Keratinocyte (primary cell): ENCODE data around the gene ADCY5. TPM values are rescaled to one million over a fixed set of nuclear protein-coding genes. Genes with fewer than 3 reads are reported as not detected.

Experiments
- DNase-seq: peaks from one replicate; pipeline ENCODE4 v3.0.0-alpha.2; 2011; ENCODE audit warnings: low read depth, missing footprints, low spot score
- FAIRE-seq: peaks from 2 replicates; lab custom pipeline; 2011; peaks lifted over from hg19 to GRCh38; lab: Jason Lieb, UNC
- H2AFZ ChIP-seq: 2 replicates; pipeline ENCODE4 v1.6.0; 2012; ENCODE audit warnings: low read length, control low read depth, inconsistent platforms; ENCODE audit not compliant: control insufficient read depth
- H3K27ac ChIP-seq: 2 replicates; pipeline ENCODE4 v1.5.1; 2011; ENCODE audit warnings: low read length; ENCODE audit not compliant: control insufficient read depth, insufficient read depth
- H3K27me3 ChIP-seq: 3 replicates; pipeline ENCODE4 v1.6.0; 2011; ENCODE audit warnings: low read length; ENCODE audit not compliant: control insufficient read depth, insufficient read depth; ENCODE audit errors: extremely low read depth
- H3K36me3 ChIP-seq, 2 experiments: 2 replicates in 1 of 2; 3 replicates in 1 of 2; pipeline ENCODE4 v1.5.1; 2011; ENCODE audit warnings: low read length in 2 of 2, mild to moderate bottlenecking in 1 of 2; ENCODE audit not compliant: control insufficient read depth in 2 of 2, insufficient read depth in 2 of 2; ENCODE audit errors: extremely low read depth in 1 of 2
- H3K4me1 ChIP-seq: 3 replicates; pipeline ENCODE4 v1.5.1; 2011; ENCODE audit warnings: low read length; ENCODE audit not compliant: control insufficient read depth, insufficient read depth; ENCODE audit errors: extremely low read depth
- H3K4me2 ChIP-seq: 3 replicates; pipeline ENCODE4 v1.6.0; 2011; ENCODE audit warnings: low read depth, low read length; ENCODE audit not compliant: control insufficient read depth, insufficient read depth; ENCODE audit errors: extremely low read depth
- H3K4me3 ChIP-seq, 3 experiments: fragments of 200-600 bp in 1 of 3; sonication (generic) in 1 of 3; 2 replicates in 2 of 3; 3 replicates in 1 of 3; pipeline ENCODE4 v1.5.1; 2011 to 2016; ENCODE audit warnings: low read length in 3 of 3, mild to moderate bottlenecking in 3 of 3, control low read depth in 2 of 3, inconsistent platforms in 1 of 3, low read depth in 1 of 3, mixed read lengths in 1 of 3, mixed run types in 1 of 3, moderate library complexity in 1 of 3; ENCODE audit not compliant: control insufficient read depth in 2 of 3, insufficient read depth in 2 of 3; ENCODE audit errors: extremely low read depth in 1 of 3
- H3K79me2 ChIP-seq: 2 replicates; pipeline ENCODE4 v1.6.0; 2012; ENCODE audit warnings: low read length; ENCODE audit not compliant: control insufficient read depth, insufficient read depth
- H3K9ac ChIP-seq: 3 replicates; pipeline ENCODE4 v1.6.0; 2011; ENCODE audit warnings: low read length; ENCODE audit not compliant: control insufficient read depth, insufficient read depth; ENCODE audit errors: extremely low read depth
- H3K9me1 ChIP-seq: 3 replicates; pipeline ENCODE4 v1.6.0; 2011; ENCODE audit warnings: low read length; ENCODE audit not compliant: control insufficient read depth, insufficient read depth; ENCODE audit errors: extremely low read depth
- H3K9me3 ChIP-seq: 2 replicates; pipeline ENCODE4 v1.5.1; 2012; ENCODE audit warnings: low read depth, low read length; ENCODE audit not compliant: control insufficient read depth
- H4K20me1 ChIP-seq: 3 replicates; pipeline ENCODE4 v1.6.0; 2011; ENCODE audit warnings: low read length; ENCODE audit not compliant: control insufficient read depth, insufficient read depth; ENCODE audit errors: extremely low read depth
- CTCF ChIP-seq, 3 experiments: IDR thresholded peaks in 1 of 3; conservative IDR thresholded peaks in 1 of 3; optimal IDR thresholded peaks in 1 of 3; 2 replicates in 2 of 3; 3 replicates in 1 of 3; pipeline versions ENCODE3 to v1.5.1; 2011; ENCODE audit warnings: low read length in 3 of 3, mild to moderate bottlenecking in 3 of 3, moderate library complexity in 2 of 3, control low read depth in 1 of 3, inconsistent platforms in 1 of 3; ENCODE audit not compliant: insufficient read depth in 2 of 3; ENCODE audit errors: extremely low read depth in 1 of 3
- EZH2 ChIP-seq: IDR thresholded peaks from one replicate; pipeline ENCODE4 v1.6.1; 2012; ENCODE audit warnings: inconsistent platforms, mild to moderate bottlenecking, low read length, moderate library complexity
- dilution Hi-C: fragments of 300-500 bp; cut with MboI; formaldehyde crosslinking; loops from one replicate; pipeline ENCODE4 v1.7.0; 2020; ENCODE audit warnings: low sequenced_read_pairs; ENCODE audit not compliant: extremely low pct_ligation_motif_present
- polyA plus RNA-seq, 5 experiments: library from polyadenylated mRNA; depleted of rRNA in 3 of 5; stranded (reverse) in 3 of 5; stranded (forward) in 1 of 5; unstranded in 1 of 5; fragments of >200 nt; gene quantifications; 1 replicate in 1 of 5; 2 replicates in 3 of 5; 3 replicates in 1 of 5; pipeline versions ENCODE4 v1.2.1 to v1.2.3, GENCODE V29; 2011 to 2012; ENCODE audit warnings: missing spikeins in 2 of 5, low read depth in 1 of 5, low replicate concordance in 1 of 5

The ADCY5 gene
- polyA plus RNA-seq, 1 donor (not counting 4 experiments of a cell fraction or from before 2014, with no cell fraction given), result not detected

- Histone ChIP-seq H3K4me1 (no peaks in the 10 kb centered on the region), H3K9me1 (no peaks in the 10 kb centered on the region), H3K79me2 (no peaks in the 10 kb centered on the region), H3K4me2 (no peak overlapping the region), H3K36me3 (no peaks in the 10 kb centered on the region), H3K27ac (no peak overlapping the region), H3K4me3 (no peak overlapping the region), H2AFZ (no peak overlapping the region), H3K27me3 (peaks cover 20% of the 10 kb centered on the region), H3K9me3 (no peaks in the 10 kb centered on the region), H3K9ac (no peak overlapping the region), H4K20me1 (no peaks in the 10 kb centered on the region)
- TF ChIP-seq CTCF (optimal IDR thresholded peaks at IDR 0.05 in 1 of 3, IDR thresholded peaks at IDR 0.05 in 1 of 3, conservative IDR thresholded peaks at IDR 0.05 in 1 of 3; ENCODE audit: extremely low read depth in 1 of 3, insufficient read depth in 2 of 3, low read length in 3 of 3) (no peak), EZH2 (no peak)
- FAIRE-seq, result no peak
- DNase-seq, result no peak
- dilution Hi-C loops, result no loop called here
Observed at GRCh38 chr3:123423031-123423430, 25.9 kb downstream of the ADCY5 start.

DNA sequence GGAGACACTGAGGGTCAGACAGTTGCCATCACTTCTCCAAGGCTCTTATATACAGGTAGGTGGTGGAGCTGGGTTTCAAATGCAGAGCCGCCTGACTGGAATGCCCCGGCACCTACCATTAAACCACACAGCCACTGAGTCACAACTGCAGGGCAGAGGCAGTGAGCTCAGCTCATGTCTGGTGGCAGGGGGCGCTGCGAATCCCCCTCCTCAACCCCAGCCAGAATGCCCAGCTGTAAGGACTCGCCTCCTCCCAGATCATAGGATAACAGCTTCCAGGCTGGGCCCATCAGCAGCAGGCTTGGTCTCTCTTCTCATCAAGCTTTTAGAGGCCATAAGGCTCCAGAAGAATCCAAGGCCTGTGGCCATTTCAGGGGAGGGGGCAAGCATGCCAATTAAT is 26.4 kb downstream of the ADCY5 start:
- no peaks in the 10 kb centered on the region for H3K4me1 ChIP-seq
- H3K9ac ChIP-seq, result no peak overlapping the region
- peaks cover 24% of the 10 kb centered on the region for H3K27me3 ChIP-seq
- H3K79me2 ChIP-seq, result no peaks in the 10 kb centered on the region
- no peak overlapping the region for H3K4me3 ChIP-seq
- H3K36me3 ChIP-seq, result no peaks in the 10 kb centered on the region
- no peak for TF ChIP-seq CTCF (optimal IDR thresholded peaks at IDR 0.05 in 1 of 3, IDR thresholded peaks at IDR 0.05 in 1 of 3, conservative IDR thresholded peaks at IDR 0.05 in 1 of 3; ENCODE audit: extremely low read depth in 1 of 3, insufficient read depth in 2 of 3, low read length in 3 of 3)
- no peak for TF ChIP-seq EZH2
- no peak overlapping the region for H3K27ac ChIP-seq
- no peaks in the 10 kb centered on the region for H3K9me3 ChIP-seq
- FAIRE-seq (no peak), DNase-seq (no peak)
- no peak overlapping the region for H3K4me2 ChIP-seq
- H3K9me1 ChIP-seq, result no peaks in the 10 kb centered on the region
- no peak overlapping the region for H2AFZ ChIP-seq
- dilution Hi-C loops, result no loop called here
- H4K20me1 ChIP-seq, result no peaks in the 10 kb centered on the region
